ENCODE measurements around the gene ABCB11. TPM values are rescaled to one million over a fixed set of nuclear protein-coding genes. Genes with fewer than 3 reads are reported as not detected.

ABCB11 gene
- total RNA-seq, 1 donor from 2014 or later = 0.18 TPM

- peaks cover 37% of the 10 kb centered on the region for H3K9me3 Mint-ChIP-seq
- peaks cover 4% of the 10 kb centered on the region for H3K27me3 Mint-ChIP-seq (ENCODE audit: low read depth)
- H3K4me3 Mint-ChIP-seq = no peak overlapping the region
- H3K4me1 Mint-ChIP-seq = peaks cover 11% of the 10 kb centered on the region
- DNase-seq (ENCODE audit: low spot score in 2 of 2, unreplicated experiment in 2 of 2) = no peak
- no peak for TF ChIP-seq CTCF (IDR thresholded peaks at IDR 0.05; ENCODE audit: unreplicated experiment)
- no peak overlapping the region for H3K27ac Mint-ChIP-seq
- H3K36me3 Mint-ChIP-seq = peaks cover 2% of the 10 kb centered on the region
Measured at GRCh38 chr2:169005994-169006393, 25.1 kb downstream of the ABCB11 start.

- H3K9me3 Mint-ChIP-seq = peaks cover 37% of the 10 kb centered on the region
- DNase-seq (ENCODE audit: low spot score in 2 of 2, unreplicated experiment in 2 of 2) = no peak
- no peak for TF ChIP-seq CTCF (IDR thresholded peaks at IDR 0.05; ENCODE audit: unreplicated experiment)
- no peak overlapping the region for H3K4me3 Mint-ChIP-seq
- H3K36me3 Mint-ChIP-seq = peaks cover 2% of the 10 kb centered on the region
- H3K27ac Mint-ChIP-seq = no peak overlapping the region
- H3K4me1 Mint-ChIP-seq = peaks cover 5% of the 10 kb centered on the region
- peaks cover 4% of the 10 kb centered on the region for H3K27me3 Mint-ChIP-seq (ENCODE audit: low read depth)
Measured at GRCh38 chr2:169005080-169005598, 26.0 kb downstream of the ABCB11 start.

GRCh38 chr2:169002161-169002738 is 28.9 kb downstream of the ABCB11 start:
- no peak overlapping the region for H3K4me3 Mint-ChIP-seq
- H3K9me3 Mint-ChIP-seq = peaks cover 29% of the 10 kb centered on the region
- no peak for TF ChIP-seq CTCF (IDR thresholded peaks at IDR 0.05; ENCODE audit: unreplicated experiment)
- peaks cover 3% of the 10 kb centered on the region for H3K27me3 Mint-ChIP-seq (ENCODE audit: low read depth)
- peaks cover 2% of the 10 kb centered on the region for H3K36me3 Mint-ChIP-seq
- no peak overlapping the region for H3K27ac Mint-ChIP-seq
- DNase-seq (ENCODE audit: low spot score in 2 of 2, unreplicated experiment in 2 of 2) = no peak
- peaks cover 13% of the 10 kb centered on the region for H3K4me1 Mint-ChIP-seq

- peaks cover 2% of the 10 kb centered on the region for H3K36me3 Mint-ChIP-seq
- H3K4me1 Mint-ChIP-seq = peaks cover 22% of the 10 kb centered on the region
- no peak for TF ChIP-seq CTCF (IDR thresholded peaks at IDR 0.05; ENCODE audit: unreplicated experiment)
- peaks cover 24% of the 10 kb centered on the region for H3K9me3 Mint-ChIP-seq
- no peak overlapping the region for H3K4me3 Mint-ChIP-seq
- DNase-seq (ENCODE audit: low spot score in 2 of 2, unreplicated experiment in 2 of 2) = no peak
- H3K27ac Mint-ChIP-seq = no peak overlapping the region
- H3K27me3 Mint-ChIP-seq (ENCODE audit: low read depth) = peaks cover 3% of the 10 kb centered on the region
Measured at GRCh38 chr2:169001116-169001815, 29.9 kb downstream of the ABCB11 start.

GRCh38 chr2:168999668-169000213 is 31.4 kb downstream of the ABCB11 start:
- no peak for TF ChIP-seq CTCF (IDR thresholded peaks at IDR 0.05; ENCODE audit: unreplicated experiment)
- no peak overlapping the region for H3K27ac Mint-ChIP-seq
- peaks cover 2% of the 10 kb centered on the region for H3K36me3 Mint-ChIP-seq
- H3K4me1 Mint-ChIP-seq = peaks cover 27% of the 10 kb centered on the region
- peaks cover under 1% of the 10 kb centered on the region for H3K27me3 Mint-ChIP-seq (ENCODE audit: low read depth)
- DNase-seq (ENCODE audit: low spot score in 2 of 2, unreplicated experiment in 2 of 2) = no peak
- H3K4me3 Mint-ChIP-seq = no peak overlapping the region
- H3K9me3 Mint-ChIP-seq = peaks cover 23% of the 10 kb centered on the region
